PC-3 (cell line): Measurements from ENCODE around the gene THUMPD3.

Experiments used
- EZH2 ChIP-seq: fragments of 300-600 bp; sonication (generic); IDR thresholded peaks from one replicate; pipeline ENCODE4 v1.6.1; 2017; ENCODE audit warnings: antibody characterized with exemption, mild to moderate bottlenecking, low read length; ENCODE audit not compliant: unreplicated experiment
- EZH2phosphoT487 ChIP-seq: fragments of 300-600 bp; sonication (generic); IDR thresholded peaks from 2 replicates; pipeline ENCODE4 v1.6.1; 2018; ENCODE audit warnings: mild to moderate bottlenecking, antibody characterized with exemption, low read length, borderline replicate concordance
- TF ChIP-seq, protein P1 (sequence below): fragments of 300-600 bp; sonication (generic); conservative IDR thresholded peaks from 2 replicates; pipeline ENCODE4 v1.5.1; 2017; ENCODE audit warnings: antibody characterized with exemption, low read depth, mild to moderate bottlenecking, low read length

DNA sequence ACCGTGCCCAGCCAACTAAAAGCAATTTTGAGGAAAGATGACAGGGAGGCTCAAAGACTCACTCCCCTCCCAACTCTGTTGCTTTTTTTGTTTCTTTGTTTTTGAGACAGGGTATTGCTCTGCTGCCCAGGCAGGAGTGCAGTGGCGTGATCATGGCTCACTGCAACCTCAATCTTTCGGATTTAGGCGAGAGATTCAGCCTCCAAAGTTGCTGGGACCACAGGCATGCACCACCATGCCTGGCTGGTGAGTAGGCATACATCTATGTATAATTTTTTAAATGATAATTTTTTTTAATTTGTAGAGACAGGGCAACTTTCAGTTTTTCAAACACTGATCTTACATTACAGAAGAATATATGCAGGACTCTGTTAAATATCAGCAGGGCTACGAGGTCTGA lies 15.8 kb upstream of the THUMPD3 start:
- TF ChIP-seq, protein P1, sequence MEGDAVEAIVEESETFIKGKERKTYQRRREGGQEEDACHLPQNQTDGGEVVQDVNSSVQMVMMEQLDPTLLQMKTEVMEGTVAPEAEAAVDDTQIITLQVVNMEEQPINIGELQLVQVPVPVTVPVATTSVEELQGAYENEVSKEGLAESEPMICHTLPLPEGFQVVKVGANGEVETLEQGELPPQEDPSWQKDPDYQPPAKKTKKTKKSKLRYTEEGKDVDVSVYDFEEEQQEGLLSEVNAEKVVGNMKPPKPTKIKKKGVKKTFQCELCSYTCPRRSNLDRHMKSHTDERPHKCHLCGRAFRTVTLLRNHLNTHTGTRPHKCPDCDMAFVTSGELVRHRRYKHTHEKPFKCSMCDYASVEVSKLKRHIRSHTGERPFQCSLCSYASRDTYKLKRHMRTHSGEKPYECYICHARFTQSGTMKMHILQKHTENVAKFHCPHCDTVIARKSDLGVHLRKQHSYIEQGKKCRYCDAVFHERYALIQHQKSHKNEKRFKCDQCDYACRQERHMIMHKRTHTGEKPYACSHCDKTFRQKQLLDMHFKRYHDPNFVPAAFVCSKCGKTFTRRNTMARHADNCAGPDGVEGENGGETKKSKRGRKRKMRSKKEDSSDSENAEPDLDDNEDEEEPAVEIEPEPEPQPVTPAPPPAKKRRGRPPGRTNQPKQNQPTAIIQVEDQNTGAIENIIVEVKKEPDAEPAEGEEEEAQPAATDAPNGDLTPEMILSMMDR = no peak
- TF ChIP-seq EZH2phosphoT487 = no peak
- no peak for TF ChIP-seq EZH2
